Measurements from ENCODE around the gene GRB2.
A peak's percentile ranks its signal among the peaks of the same experiment; 100 is the strongest.
"Not testable (repeated sequence)": the region's sequence is repeated elsewhere in the genome, so short reads cannot be mapped to it uniquely, and the experiment has no call there.

Gene GRB2

DNA sequence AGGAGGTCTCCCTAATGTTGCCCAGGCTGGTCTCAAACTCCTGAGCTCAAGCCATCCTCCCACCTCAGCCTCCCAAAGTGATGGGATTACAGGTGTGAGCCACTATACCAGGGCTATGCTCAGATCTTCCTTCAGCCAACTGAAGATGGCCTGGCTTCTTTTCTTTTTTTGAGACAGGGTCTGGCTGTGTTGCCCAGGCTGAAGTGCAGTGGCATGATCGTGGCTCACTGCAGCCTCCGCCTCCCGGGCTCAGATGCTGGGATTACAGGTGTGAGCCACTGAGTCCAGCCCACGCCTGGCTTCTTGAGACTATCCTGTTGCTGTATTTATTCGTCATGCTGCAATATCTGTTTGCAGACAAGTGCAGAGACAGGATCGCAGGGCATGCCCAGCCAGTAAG lies 120.4 kb downstream of the GRB2 start:
- no peak for DNase-seq (ENCODE audit: low spot score)

GRCh38 chr17:75280189-75280588 lies 125.3 kb downstream of the GRB2 start:
- DNase-seq (ENCODE audit: low spot score): not testable (repeated sequence)

GRCh38 chr17:75277664-75278071 lies 127.8 kb downstream of the GRB2 start:
- DNase-seq (ENCODE audit: low spot score): no peak

DNA sequence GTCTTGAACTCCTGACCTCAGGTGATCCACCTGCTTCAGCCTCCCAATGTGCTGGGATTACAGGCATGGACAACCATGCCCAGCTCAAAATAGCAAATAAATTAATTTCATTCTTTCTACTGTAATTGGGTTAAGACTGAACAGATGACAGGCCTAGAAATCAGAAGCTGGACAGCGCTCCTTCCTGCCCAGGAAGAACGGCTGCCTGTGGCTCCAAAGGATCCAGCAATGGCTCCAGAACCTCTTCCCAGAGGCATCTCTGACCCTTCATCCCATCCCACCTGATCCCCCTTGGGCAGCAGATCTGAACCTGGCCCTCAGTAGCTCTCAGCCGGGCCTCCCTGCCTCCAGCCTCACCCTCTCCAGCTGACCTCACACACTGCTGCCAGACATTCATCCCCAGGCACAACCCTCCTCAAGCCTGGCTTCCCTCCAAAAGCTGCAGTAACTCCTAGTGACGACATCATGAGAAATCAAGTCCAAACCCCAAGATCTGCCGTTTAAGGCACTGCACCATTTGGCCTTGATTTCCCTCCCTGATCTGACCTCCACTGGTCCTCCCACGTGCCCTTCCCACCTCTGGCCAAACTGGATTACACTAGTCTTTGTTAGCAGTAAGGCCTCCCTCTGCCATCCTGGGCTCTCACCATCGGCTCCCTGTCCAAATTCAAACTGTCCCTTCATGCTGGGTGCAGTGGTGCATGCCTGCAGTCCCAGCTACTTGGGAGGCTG lies 131.3 kb downstream of the GRB2 start:
- DNase-seq (ENCODE audit: low spot score): no peak

DNA sequence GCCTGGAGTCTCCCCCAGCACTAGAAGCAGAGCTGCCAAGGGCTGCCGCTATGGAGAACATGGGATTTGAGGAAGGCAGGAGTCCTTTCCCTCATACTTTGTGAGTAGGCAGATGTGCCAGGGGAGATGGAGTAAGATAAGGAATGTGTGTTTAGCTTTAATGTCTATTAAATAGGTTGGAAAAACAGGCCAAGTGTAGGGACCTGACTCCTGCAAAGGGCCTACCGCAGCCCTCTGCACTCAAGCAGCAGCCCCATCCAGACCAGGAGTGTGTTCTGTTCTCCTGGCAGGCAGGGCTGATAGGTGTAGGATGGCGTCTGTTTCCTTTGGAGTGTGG lies 132.7 kb downstream of the GRB2 start:
- DNase-seq (ENCODE audit: low spot score): no peak

GRCh38 chr17:75271955-75272847 lies 133.3 kb downstream of the GRB2 start:
- no peak for DNase-seq (ENCODE audit: low spot score)

GRCh38 chr17:75271233-75271954 lies 134.1 kb downstream of the GRB2 start:
- peak; percentile 87 for DNase-seq (ENCODE audit: low spot score)

DNA sequence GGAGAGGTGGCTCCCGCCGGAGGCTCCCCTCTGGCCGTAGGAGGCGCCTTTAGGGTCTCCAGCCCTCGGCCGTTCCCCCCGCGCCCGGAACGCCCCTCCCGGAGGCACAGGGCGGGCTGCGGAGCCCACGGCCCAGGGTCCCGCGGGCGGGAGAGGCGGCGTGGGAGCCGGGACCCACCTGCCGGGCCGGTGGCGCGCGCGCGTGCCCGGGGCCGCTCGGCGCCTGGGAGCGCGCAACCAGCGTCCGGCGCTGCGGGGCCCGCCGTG lies 134.6 kb downstream of the GRB2 start, which contains the start of gene MIF4GD:
Gene MIF4GD, minus strand, starts transcription at position 266 of the 267 bp plus-strand sequence. CDS start 1,036 bp downstream, outside the sequence.
- no peak for DNase-seq (ENCODE audit: low spot score)

- DNase-seq (ENCODE audit: low spot score): peak; percentile 25
These were observed 135.1 kb downstream of the GRB2 start for GRCh38 chr17:75270218-75270965.

- no peak for DNase-seq (ENCODE audit: low spot score)
These were observed 135.6 kb downstream of the GRB2 start for GRCh38 chr17:75269844-75270217.
